Smooth muscle cell (in vitro differentiated cells): ENCODE data around the gene P4HB. TPM values are rescaled to one million over a fixed set of nuclear protein-coding genes. Genes with fewer than 3 reads are reported as not detected.

Experiments used
- DNase-seq: peaks from one replicate; lab custom pipeline; 2025; ENCODE audit not compliant: unreplicated experiment; lab: John Stamatoyannopoulos, UW
- H2AFZ ChIP-seq: fragments of 200-600 bp; sonication (generic); 2 replicates; pipeline ENCODE4 v1.6.0; 2016; ENCODE audit warnings: antibody characterized with exemption, low read depth, mild to moderate bottlenecking
- H3F3A ChIP-seq: fragments of 200-600 bp; sonication (generic); 2 replicates; pipeline ENCODE4 v1.6.0; 2017; ENCODE audit warnings: antibody characterized with exemption, low read depth
- H3K27ac ChIP-seq: fragments of 200-600 bp; sonication (generic); 2 replicates; pipeline ENCODE4 v1.5.1; 2016; ENCODE audit warnings: low read depth, mild to moderate bottlenecking
- H3K27me3 ChIP-seq: fragments of 200-600 bp; sonication (generic); 2 replicates; pipeline ENCODE4 v1.6.1; 2016; ENCODE audit warnings: low read depth, mild to moderate bottlenecking
- H3K36me3 ChIP-seq: fragments of 200-600 bp; sonication (generic); 2 replicates; pipeline ENCODE4 v1.5.1; 2016; ENCODE audit warnings: low read depth
- H3K4me1 ChIP-seq: fragments of 200-600 bp; sonication (generic); 2 replicates; pipeline ENCODE4 v1.5.1; 2016; ENCODE audit warnings: low read depth
- H3K4me2 ChIP-seq: fragments of 200-600 bp; sonication (generic); 2 replicates; pipeline ENCODE4 v1.6.0; 2016; ENCODE audit warnings: mild to moderate bottlenecking
- H3K4me3 ChIP-seq: fragments of 200-600 bp; sonication (generic); 2 replicates; pipeline ENCODE4 v1.5.1; 2016; ENCODE audit warnings: mild to moderate bottlenecking
- H3K79me2 ChIP-seq: fragments of 200-600 bp; sonication (generic); 2 replicates; pipeline ENCODE4 v1.6.0; 2016; ENCODE audit warnings: low read depth, mild to moderate bottlenecking
- H3K9ac ChIP-seq: fragments of 200-600 bp; sonication (generic); 2 replicates; pipeline ENCODE4 v1.6.0; 2016; ENCODE audit warnings: low read depth
- H3K9me3 ChIP-seq: fragments of 200-600 bp; sonication (generic); replicated peaks from 2 replicates; pipeline ENCODE4 v1.5.1; 2016; ENCODE audit warnings: low read depth
- H4K20me1 ChIP-seq: fragments of 200-600 bp; sonication (generic); 2 replicates; pipeline ENCODE4 v1.6.0; 2016; ENCODE audit warnings: low read depth
- WGBS: methylation state at CpG from one replicate; pipeline ENCODE4 v1.1.7; 2016; ENCODE audit warnings: low lambda C conversion rate; 5-methylcytosine and 5-hydroxymethylcytosine counted together
- polyA plus RNA-seq: library from polyadenylated mRNA; unstranded; fragments of >200 nt; fragmentation: Nextera tagmentation; extraction: Ambion mirVana; gene quantifications from 2 replicates; pipeline ENCODE4 v1.2.1, GENCODE V29; 2016
- total RNA-seq: library from RNA; depleted of rRNA; stranded (reverse); fragments of >200 nt; gene quantifications from 2 replicates; pipeline ENCODE4 v1.2.3, GENCODE V29; 2014
- TF ChIP-seq, protein P1 (sequence below): fragments of 200-600 bp; sonication (generic); IDR thresholded peaks from 2 replicates; pipeline ENCODE4 v1.5.1; 2017; ENCODE audit warnings: borderline replicate concordance, mild to moderate bottlenecking, antibody characterized with exemption; ENCODE audit not compliant: insufficient read depth, poor library complexity, severe bottlenecking

P4HB gene
- total and polyA plus RNA-seq, 2 experiments from 2014 or later = 1,526 to 1,593 TPM

DNA sequence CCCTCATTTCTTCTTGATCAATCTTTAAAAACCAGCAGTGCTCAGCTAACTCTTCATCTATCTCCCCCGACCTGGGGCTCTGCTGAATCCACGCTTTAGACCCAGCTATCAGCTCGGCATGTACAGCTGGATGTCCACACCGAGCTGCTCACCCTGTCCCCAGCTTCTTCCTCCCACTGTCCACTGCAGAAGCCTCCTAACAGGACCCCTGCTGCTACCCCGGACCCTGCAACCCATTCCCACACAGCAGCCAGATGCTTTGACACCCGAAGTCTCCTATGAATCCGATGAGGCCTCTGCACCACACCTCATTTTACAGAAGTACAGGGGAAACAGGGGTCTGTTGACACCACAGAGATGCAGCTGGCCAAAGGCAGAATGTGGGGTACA is 42.6 kb downstream of the P4HB start:
- Histone ChIP-seq H3K27ac (no peak overlapping the region), H3K27me3 (no peaks in the 10 kb centered on the region), H4K20me1 (peaks cover 6% of the 10 kb centered on the region), H3K36me3 (no peaks in the 10 kb centered on the region), H3F3A (no peaks in the 10 kb centered on the region), H3K9ac (no peak overlapping the region), H3K79me2 (no peaks in the 10 kb centered on the region), H2AFZ (no peak overlapping the region), H3K4me1 (no peaks in the 10 kb centered on the region), H3K4me3 (no peak overlapping the region), H3K9me3 (no peaks in the 10 kb centered on the region), H3K4me2 (no peak overlapping the region)
- no peak for DNase-seq
- 73% methylated on average over 7 of the region's 7 CpGs for WGBS
- TF ChIP-seq, protein P1, sequence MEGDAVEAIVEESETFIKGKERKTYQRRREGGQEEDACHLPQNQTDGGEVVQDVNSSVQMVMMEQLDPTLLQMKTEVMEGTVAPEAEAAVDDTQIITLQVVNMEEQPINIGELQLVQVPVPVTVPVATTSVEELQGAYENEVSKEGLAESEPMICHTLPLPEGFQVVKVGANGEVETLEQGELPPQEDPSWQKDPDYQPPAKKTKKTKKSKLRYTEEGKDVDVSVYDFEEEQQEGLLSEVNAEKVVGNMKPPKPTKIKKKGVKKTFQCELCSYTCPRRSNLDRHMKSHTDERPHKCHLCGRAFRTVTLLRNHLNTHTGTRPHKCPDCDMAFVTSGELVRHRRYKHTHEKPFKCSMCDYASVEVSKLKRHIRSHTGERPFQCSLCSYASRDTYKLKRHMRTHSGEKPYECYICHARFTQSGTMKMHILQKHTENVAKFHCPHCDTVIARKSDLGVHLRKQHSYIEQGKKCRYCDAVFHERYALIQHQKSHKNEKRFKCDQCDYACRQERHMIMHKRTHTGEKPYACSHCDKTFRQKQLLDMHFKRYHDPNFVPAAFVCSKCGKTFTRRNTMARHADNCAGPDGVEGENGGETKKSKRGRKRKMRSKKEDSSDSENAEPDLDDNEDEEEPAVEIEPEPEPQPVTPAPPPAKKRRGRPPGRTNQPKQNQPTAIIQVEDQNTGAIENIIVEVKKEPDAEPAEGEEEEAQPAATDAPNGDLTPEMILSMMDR = no peak

DNA sequence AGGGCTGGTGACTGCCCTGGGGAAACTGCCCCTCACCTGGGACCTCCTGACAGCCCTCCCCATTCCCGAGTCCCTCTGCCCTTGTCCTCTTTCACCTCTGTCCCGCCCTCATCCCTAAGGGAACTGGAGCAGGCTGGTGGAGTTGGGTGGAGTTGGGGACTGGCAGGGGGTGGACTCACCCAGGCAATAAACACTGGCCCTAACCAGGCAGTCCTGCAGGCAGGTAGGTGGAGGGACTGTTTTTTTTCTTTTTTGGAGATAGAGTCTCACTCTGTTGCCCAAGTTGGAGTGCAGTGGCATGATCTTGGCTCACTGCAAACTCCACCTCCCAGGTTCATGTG is 44.7 kb downstream of the P4HB start:
- H3K4me3 ChIP-seq = no peak overlapping the region
- H3K4me2 ChIP-seq = no peak overlapping the region
- no peaks in the 10 kb centered on the region for H3K36me3 ChIP-seq
- H3K27ac ChIP-seq = no peak overlapping the region
- H3K27me3 ChIP-seq = no peaks in the 10 kb centered on the region
- 76% methylated on average over 2 of the region's 2 CpGs for WGBS
- no peak overlapping the region for H2AFZ ChIP-seq
- H4K20me1 ChIP-seq = no peaks in the 10 kb centered on the region
- no peak for DNase-seq
- TF ChIP-seq, protein P1 = no peak
- no peak overlapping the region for H3K9ac ChIP-seq
- no peaks in the 10 kb centered on the region for H3F3A ChIP-seq
- no peaks in the 10 kb centered on the region for H3K79me2 ChIP-seq
- H3K4me1 ChIP-seq = no peaks in the 10 kb centered on the region
- H3K9me3 ChIP-seq = no peaks in the 10 kb centered on the region

DNA sequence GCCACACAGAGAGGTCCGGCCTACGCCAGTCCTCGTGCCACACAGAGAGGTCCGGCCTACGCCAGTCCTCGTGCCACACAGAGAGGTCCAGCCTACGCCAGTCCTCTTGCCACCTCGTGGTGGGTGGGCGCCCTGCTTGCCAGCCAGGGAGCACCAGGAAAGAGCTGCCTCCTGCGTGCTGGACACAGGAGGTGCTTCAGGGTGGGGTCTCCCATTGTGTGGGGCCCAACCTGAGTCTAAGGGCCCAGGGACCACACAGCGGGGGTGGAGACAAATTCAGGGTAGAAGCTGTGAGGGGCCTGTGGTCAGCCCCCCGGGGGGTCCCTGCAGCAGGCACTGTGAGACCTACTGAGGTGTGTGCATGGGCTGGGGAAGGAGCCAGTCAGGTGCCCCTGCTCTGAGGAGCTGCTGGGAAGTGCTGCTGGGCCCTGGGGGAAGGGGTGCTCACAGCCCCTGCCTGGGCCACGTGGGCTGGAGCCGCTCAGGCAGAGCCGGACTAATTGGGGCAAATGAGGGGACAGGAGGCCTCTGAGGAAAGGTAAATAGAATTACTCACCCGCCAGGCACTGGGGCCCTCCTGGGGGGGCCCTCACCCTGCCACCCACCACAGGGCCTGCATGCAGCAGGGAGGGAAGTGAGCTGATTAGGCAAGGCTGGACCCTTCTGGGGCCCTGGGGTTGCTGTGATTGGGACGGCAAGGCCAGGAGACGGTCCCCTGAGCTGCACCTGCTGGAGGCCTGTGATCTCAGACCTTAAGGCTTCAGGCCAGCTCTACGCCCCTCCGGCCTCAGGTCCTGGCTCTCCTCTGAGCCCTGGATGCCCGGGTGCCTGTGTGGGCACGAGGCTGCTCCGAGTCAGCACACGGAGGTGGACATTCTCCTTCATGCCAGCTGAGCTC is 45.3 kb downstream of the P4HB start:
- H3K9ac ChIP-seq = no peak overlapping the region
- H3K4me1 ChIP-seq = no peaks in the 10 kb centered on the region
- no peaks in the 10 kb centered on the region for H3K79me2 ChIP-seq
- WGBS = 78% methylated on average over 22 of the region's 24 CpGs
- H2AFZ ChIP-seq = no peak overlapping the region
- no peaks in the 10 kb centered on the region for H4K20me1 ChIP-seq
- no peaks in the 10 kb centered on the region for H3K36me3 ChIP-seq
- H3K9me3 ChIP-seq = no peaks in the 10 kb centered on the region
- H3K4me2 ChIP-seq = no peak overlapping the region
- H3F3A ChIP-seq = no peaks in the 10 kb centered on the region
- no peak overlapping the region for H3K27ac ChIP-seq
- H3K4me3 ChIP-seq = no peak overlapping the region
- no peak for DNase-seq
- TF ChIP-seq, protein P1 = no peak
- no peaks in the 10 kb centered on the region for H3K27me3 ChIP-seq
